COLO829 (cell line): Measurements from ENCODE around the gene SLC6A3.

ENCODE experiments used
- DNase-seq: peaks from one replicate; pipeline ENCODE4 v3.0.0; 2012; ENCODE audit warnings: low spot score

Gene SLC6A3

GRCh38 chr5:1445313-1445688 is at the start of gene SLC6A3:
Gene SLC6A3 (minus strand): TSS chr5:1445440. CDS start chr5:1443197, 2,243 bp downstream.
- DNase-seq: no peak

GRCh38 chr5:1493941-1494340 is 48.7 kb upstream of the SLC6A3 start:
- no peak for DNase-seq

GRCh38 chr5:1493413-1493812 is 48.2 kb upstream of the SLC6A3 start:
- no peak for DNase-seq

GRCh38 chr5:1492757-1493156 is 47.5 kb upstream of the SLC6A3 start:
- DNase-seq: no peak

GRCh38 chr5:1490376-1490775 is 45.1 kb upstream of the SLC6A3 start:
- no peak for DNase-seq

GRCh38 chr5:1489754-1490153 is 44.5 kb upstream of the SLC6A3 start:
- no peak for DNase-seq

- no peak for DNase-seq
Observed at GRCh38 chr5:1488882-1489680, 43.8 kb upstream of the SLC6A3 start.

GRCh38 chr5:1487079-1487764 is 42.0 kb upstream of the SLC6A3 start:
- no peak for DNase-seq

- DNase-seq: no peak
Observed at GRCh38 chr5:1486271-1486670, 41.0 kb upstream of the SLC6A3 start.

- DNase-seq: no peak
Observed at GRCh38 chr5:1485579-1486118, 40.4 kb upstream of the SLC6A3 start.

GRCh38 chr5:1484730-1485578 is 39.7 kb upstream of the SLC6A3 start:
- DNase-seq: no peak

GRCh38 chr5:1483856-1484729 is 38.9 kb upstream of the SLC6A3 start:
- no peak for DNase-seq

- no peak for DNase-seq
Observed at GRCh38 chr5:1483064-1483463, 37.8 kb upstream of the SLC6A3 start.

GRCh38 chr5:1481959-1482331 is 36.7 kb upstream of the SLC6A3 start:
- DNase-seq: no peak

GRCh38 chr5:1481266-1481958 is 36.2 kb upstream of the SLC6A3 start:
- DNase-seq: no peak

GRCh38 chr5:1480806-1481205 is 35.6 kb upstream of the SLC6A3 start:
- DNase-seq: no peak

GRCh38 chr5:1480217-1480616 is 35.0 kb upstream of the SLC6A3 start:
- DNase-seq: no peak

GRCh38 chr5:1479581-1480188 is 34.4 kb upstream of the SLC6A3 start:
- no peak for DNase-seq

GRCh38 chr5:1479066-1479465 is 33.8 kb upstream of the SLC6A3 start:
- no peak for DNase-seq

- no peak for DNase-seq
Observed at GRCh38 chr5:1478271-1479035, 33.2 kb upstream of the SLC6A3 start.
